Measurements from ENCODE around the gene FRMD4A.

DNA sequence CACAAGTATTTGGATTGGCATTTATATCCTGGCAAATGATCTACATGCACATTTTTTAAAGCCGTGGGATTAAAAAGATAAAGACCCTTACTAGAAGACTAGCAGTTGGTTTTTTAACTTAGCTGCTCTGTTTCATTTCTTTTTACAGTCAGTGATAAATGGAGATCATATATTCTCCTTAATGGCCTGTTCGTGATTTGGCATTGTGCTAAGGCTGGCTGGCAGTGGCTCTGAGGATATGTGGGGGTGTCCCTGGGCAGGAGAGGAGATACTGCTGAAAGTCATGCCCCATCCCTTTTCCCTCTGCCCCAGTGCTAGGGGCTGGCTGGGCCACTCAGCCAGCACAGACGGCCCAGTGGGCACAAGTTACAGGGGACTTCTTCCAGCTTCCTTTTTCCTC, 402.3 kb downstream of the FRMD4A start:
- no peak for TF ChIP-seq EZH2phosphoT487 (IDR thresholded peaks at IDR 0.05; ENCODE audit: insufficient read depth, low read depth)
- no peak for TF ChIP-seq EZH2 (IDR thresholded peaks at IDR 0.05; ENCODE audit: insufficient read depth, poor library complexity, severe bottlenecking)
